A549 (cell line): ENCODE data around the gene SMTN. TPM values are rescaled to one million over a fixed set of nuclear protein-coding genes. Genes with fewer than 3 reads are reported as not detected.

Source experiments
- ATAC-seq, 2 experiments: fragments of 200-7000 bp in 1 of 2; fragments of >200 bp in 1 of 2; cut with Nextera tagmentation in 1 of 2; cut with Tn5 transposase in 1 of 2; 3 replicates each; pipeline versions ENCODE4 v1.8.0 to v1.9.1; 2018 to 2020; ENCODE audit warnings: mild to moderate bottlenecking in 1 of 2, moderate library complexity in 1 of 2
- CTCF ChIA-PET: fragments of 300-600 bp; sonication (Branson Sonifier 250); formaldehyde crosslinking; extraction: SDS; loops from one replicate; lab custom pipeline; 2021; ENCODE audit warnings: antibody characterized with exemption, inconsistent platforms; lab: Yijun Ruan, JAX
- POLR2A ChIA-PET: fragments of 350-600 bp; formaldehyde crosslinking; extraction: SDS; loops from one replicate; lab custom pipeline; 2021; ENCODE audit warnings: antibody characterized with exemption, inconsistent platforms; lab: Yijun Ruan, JAX
- DNase-seq, 2 experiments: peaks; one replicate each; pipeline versions ENCODE4 v3.0.0 to v3.0.0-alpha.2; 2011 to 2016; ENCODE audit warnings: low read depth in 1 of 2, low spot score in 1 of 2
- FAIRE-seq: peaks from 2 replicates; lab custom pipeline; 2011; peaks lifted over from hg19 to GRCh38; lab: Jason Lieb, UNC
- H3K27ac ChIP-seq, 2 experiments: fragments of >200 bp; sonication (Bioruptor Twin); formaldehyde crosslinking; 3 replicates each; pipeline ENCODE4 v1.5.1; 2016 to 2017
- H3K4me1 ChIP-seq: fragments of >200 bp; sonication (Bioruptor Twin); formaldehyde crosslinking; 3 replicates; pipeline ENCODE4 v1.6.1; 2016
- H3K4me2 ChIP-seq: fragments of >200 bp; sonication (Bioruptor Twin); formaldehyde crosslinking; 3 replicates; pipeline ENCODE4 v1.6.1; 2016
- H3K4me3 ChIP-seq: fragments of >200 bp; sonication (Bioruptor Twin); formaldehyde crosslinking; 3 replicates; pipeline ENCODE4 v1.5.1; 2016
- H3K9me3 ChIP-seq: fragments of >200 bp; sonication (Bioruptor Twin); formaldehyde crosslinking; 3 replicates; pipeline ENCODE4 v1.6.1; 2016
- BHLHE40 ChIP-seq: IDR thresholded peaks from 2 replicates; pipeline ENCODE4 v1.6.1; 2012; ENCODE audit warnings: low read depth, low read length, inconsistent platforms
- CEBPB ChIP-seq, 2 experiments: fragments of >200 bp in 1 of 2; sonication (Bioruptor Twin) in 1 of 2; formaldehyde crosslinking in 1 of 2; IDR thresholded peaks; 2 replicates each; pipeline ENCODE4 v1.6.1; 2012 to 2016
- ELK1 ChIP-seq: fragments of 150-350 bp; IDR thresholded peaks from 2 replicates; pipeline ENCODE4 v1.6.1; 2014; ENCODE audit warnings: low read depth, mild to moderate bottlenecking, low read length
- ESRRA ChIP-seq: fragments of 150-350 bp; IDR thresholded peaks from 2 replicates; pipeline ENCODE4 v1.6.1; 2014; ENCODE audit warnings: mild to moderate bottlenecking, low read length, borderline replicate concordance
- FOXS1 ChIP-seq: fragments of 250-450 bp; sonication (Bioruptor Pico); IDR thresholded peaks from 2 replicates; pipeline ENCODE4 v1.5.0; 2020; ENCODE audit warnings: mild to moderate bottlenecking, moderate library complexity
- HES2 ChIP-seq: fragments of >200 bp; sonication (Bioruptor Twin); formaldehyde crosslinking; IDR thresholded peaks from 2 replicates; pipeline ENCODE4 v1.6.1; 2016
- JUNB ChIP-seq: fragments of >200 bp; sonication (Bioruptor Twin); formaldehyde crosslinking; IDR thresholded peaks from 2 replicates; pipeline ENCODE4 v1.6.1; 2016
- MAX ChIP-seq: IDR thresholded peaks from 2 replicates; pipeline ENCODE4 v1.6.1; 2012
- MAZ ChIP-seq: fragments of 150-350 bp; IDR thresholded peaks from 2 replicates; pipeline ENCODE4 v1.6.1; 2014; ENCODE audit warnings: antibody characterized with exemption, low read depth, low read length, borderline replicate concordance
- NFE2L2 ChIP-seq: fragments of 150-350 bp; conservative IDR thresholded peaks from 2 replicates; pipeline ENCODE4 v1.6.1; 2014; ENCODE audit warnings: low read length
- PBX3 ChIP-seq: IDR thresholded peaks from 2 replicates; pipeline ENCODE4 v1.6.1; 2012
- POLR2A ChIP-seq: IDR thresholded peaks from 2 replicates; pipeline ENCODE4 v1.6.1; 2012; ENCODE audit warnings: mild to moderate bottlenecking, low read length
- SMC3 ChIP-seq: fragments of >200 bp; sonication (Bioruptor Twin); formaldehyde crosslinking; IDR thresholded peaks from 3 replicates; pipeline ENCODE4 v1.6.1; 2018; ENCODE audit warnings: inconsistent platforms
- ZFP36 ChIP-seq: fragments of 450-650 bp; IDR thresholded peaks from 2 replicates; pipeline ENCODE4 v1.6.1; 2014; ENCODE audit warnings: borderline replicate concordance; ENCODE audit not compliant: partially characterized antibody
- whole genome bisulfite sequencing: methylation state at CpG from one replicate; pipeline ENCODE4 v1.1.6; 2017; ENCODE audit errors: missing lambda C conversion rate; 5-methylcytosine and 5-hydroxymethylcytosine counted together
- polyA plus RNA-seq, 4 experiments: library from polyadenylated mRNA; depleted of rRNA in 3 of 4; stranded (reverse); fragments of >200 nt; fragmentation: RNase III in 1 of 4; extraction: RNeasy Plus Mini Kit Qiagen cat#74134 plus additional on column Dnase treatment in 1 of 4; gene quantifications; 2 replicates in 3 of 4; 3 replicates in 1 of 4; pipeline ENCODE4 v1.2.3, GENCODE V29; 2011 to 2017
- TF ChIP-seq, protein P1 (sequence below): fragments of 250-450 bp; sonication (Bioruptor Pico); IDR thresholded peaks from 2 replicates; pipeline ENCODE4 v1.5.0; 2021; ENCODE audit warnings: mild to moderate bottlenecking, moderate library complexity, borderline replicate concordance

The SMTN gene
- polyA plus RNA-seq, 2 of the 4 experiments (the other 2 are of a cell fraction), result 12.7 to 33.1 TPM

- DNase-seq (peak; percentile 24 to 78), FAIRE-seq (no peak), ATAC-seq (peak; percentile 82 to 88)
- peak within 1 kb of the TSS; percentile 62 for H3K4me3 ChIP-seq
- POLR2A ChIA-PET, result interaction anchor here (1.0 kb wide), 1 partner anchor 15 kb away, joined by 8 read pairs; the partner anchor contains the start of gene SELENOM
- peak within 1 kb of the TSS; percentile 81 to 94 for H3K27ac ChIP-seq
- CTCF ChIA-PET, result interaction anchor here (0.9 to 1.0 kb wide), 2 partner anchors 15 kb away, joined by 4 to 7 read pairs; partner anchors contain the start of gene SELENOM
- peaks cover 11% of the 10 kb centered on the region for H3K4me1 ChIP-seq
- peak within 1 kb of the TSS; percentile 92 for H3K4me2 ChIP-seq
- TF ChIP-seq SMC3 (no peak), CEBPB (IDR thresholded peaks at IDR 0.05) (no peak), POLR2A (0 out of 2 replicates have a peak, but pooled peaks have one; percentile 15)
- 27% methylated on average over 3 of the region's 10 CpGs for WGBS
- H3K9me3 ChIP-seq, result no peaks in the 10 kb centered on the region
These were observed 41.6 kb downstream of the SMTN start, which contains the start of gene INPP5J for GRCh38 chr22:31122532-31123291. TSS of gene INPP5J (plus strand) at chr22:31122966. CDS start at chr22:31123015, 49 bp downstream.

DNA sequence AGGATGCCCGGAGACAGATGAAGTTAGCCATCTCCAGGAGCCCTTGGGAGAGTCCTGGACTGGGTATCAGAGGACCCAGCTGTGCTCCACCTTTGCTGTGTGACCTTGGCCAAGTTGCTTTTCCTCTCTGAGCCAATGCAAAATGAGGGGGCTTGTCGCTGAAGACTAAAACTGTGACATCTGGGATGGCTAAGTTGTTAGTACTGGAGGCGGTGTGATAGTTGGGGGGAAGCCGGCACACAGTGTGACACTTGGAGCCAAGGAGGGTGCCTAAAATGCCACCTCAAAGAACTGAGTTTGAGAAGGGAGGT, 42.1 kb downstream of the SMTN start:
- peak overlapping the region; percentile 62 for H3K4me3 ChIP-seq
- peaks cover 11% of the 10 kb centered on the region for H3K4me1 ChIP-seq
- no peaks in the 10 kb centered on the region for H3K9me3 ChIP-seq
- POLR2A ChIA-PET, result no interaction called here
- peak overlapping the region; percentile 92 for H3K4me2 ChIP-seq
- DNase-seq (no peak), ATAC-seq (peak in 1 of 2 experiments; percentile 26; a peak in 2 of 6 replicates), FAIRE-seq (no peak)
- CTCF ChIA-PET, result interaction anchor here (1.0 kb wide), 1 partner anchor 16 kb away, joined by 4 read pairs; the partner anchor contains the start of gene SELENOM
- peak overlapping the region; percentile 81 to 94 for H3K27ac ChIP-seq
- no peak for TF ChIP-seq ELK1
- no peak for TF ChIP-seq MAZ
- TF ChIP-seq, protein P1, sequence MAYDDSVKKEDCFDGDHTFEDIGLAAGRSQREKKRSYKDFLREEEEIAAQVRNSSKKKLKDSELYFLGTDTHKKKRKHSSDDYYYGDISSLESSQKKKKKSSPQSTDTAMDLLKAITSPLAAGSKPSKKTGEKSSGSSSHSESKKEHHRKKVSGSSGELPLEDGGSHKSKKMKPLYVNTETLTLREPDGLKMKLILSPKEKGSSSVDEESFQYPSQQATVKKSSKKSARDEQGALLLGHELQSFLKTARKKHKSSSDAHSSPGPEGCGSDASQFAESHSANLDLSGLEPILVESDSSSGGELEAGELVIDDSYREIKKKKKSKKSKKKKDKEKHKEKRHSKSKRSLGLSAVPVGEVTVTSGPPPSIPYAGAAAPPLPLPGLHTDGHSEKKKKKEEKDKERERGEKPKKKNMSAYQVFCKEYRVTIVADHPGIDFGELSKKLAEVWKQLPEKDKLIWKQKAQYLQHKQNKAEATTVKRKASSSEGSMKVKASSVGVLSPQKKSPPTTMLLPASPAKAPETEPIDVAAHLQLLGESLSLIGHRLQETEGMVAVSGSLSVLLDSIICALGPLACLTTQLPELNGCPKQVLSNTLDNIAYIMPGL (CRISPR knock-in tag), result no peak
- TF ChIP-seq JUNB, result no peak
- TF ChIP-seq NFE2L2, result no peak
- peak; percentile 21 for TF ChIP-seq ZFP36
- no peak for TF ChIP-seq PBX3
- no peak for TF ChIP-seq MAX
- WGBS, result 92% methylated on average over 4 of the region's 4 CpGs

GRCh38 chr22:31124290-31124689, 43.2 kb downstream of the SMTN start:
- no peak overlapping the region for H3K4me3 ChIP-seq
- WGBS, result 62% methylated on average over 3 of the region's 3 CpGs
- H3K4me1 ChIP-seq, result peaks cover 11% of the 10 kb centered on the region
- ChIA-PET POLR2A (no interaction called here), CTCF (interaction anchor here (3.3 kb wide), 1 partner anchor 17 kb away, joined by 17 read pairs; the partner anchor contains the start of gene SELENOM)
- H3K27ac ChIP-seq, result no peak overlapping the region
- no peaks in the 10 kb centered on the region for H3K9me3 ChIP-seq
- FAIRE-seq (no peak), ATAC-seq (no peak), DNase-seq (no peak)
- TF ChIP-seq HES2 (no peak), SMC3 (no peak), ESRRA (no peak), BHLHE40 (no peak), POLR2A (no peak), FOXS1 (no peak), JUNB (no peak)
- no peak overlapping the region for H3K4me2 ChIP-seq
